GM18505 (cell line): ENCODE measurements around the gene GPRIN3.

Experiments used
- ATAC-seq: cut with Tn5 transposase; IDR thresholded peaks from one replicate; pipeline ENCODE4 v1.9.1; 2021; ENCODE audit not compliant: unreplicated experiment
- POLR2A ChIP-seq: IDR thresholded peaks from 4 replicates; pipeline ENCODE4 v1.6.1; 2011; ENCODE audit warnings: borderline replicate concordance; ENCODE audit not compliant: insufficient read depth, insufficient read length; ENCODE audit errors: extremely low read depth

The GPRIN3 gene

GRCh38 chr4:89294573-89295269, 12.9 kb downstream of the GPRIN3 start:
- no peak for TF ChIP-seq POLR2A
- peak; percentile 73 for ATAC-seq

DNA sequence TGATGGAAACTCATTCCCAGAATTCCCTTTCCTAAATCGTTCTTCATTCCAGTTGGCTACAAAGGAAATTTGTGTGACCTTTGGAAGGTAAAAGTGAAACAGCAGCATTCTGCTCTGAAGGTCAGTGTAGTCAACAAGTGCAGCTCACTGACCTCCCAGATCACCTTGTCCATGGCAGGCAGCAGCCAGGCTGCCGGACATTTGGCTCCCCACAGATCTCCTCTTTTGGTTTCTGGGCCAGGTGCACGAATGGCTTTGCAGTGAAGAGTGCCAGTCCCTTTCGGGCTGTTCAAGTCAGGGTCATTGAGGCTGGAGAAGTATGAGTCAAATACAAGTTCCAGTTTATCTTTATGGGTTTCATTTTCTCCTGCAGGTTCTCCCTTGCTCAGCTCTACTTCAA, 14.3 kb downstream of the GPRIN3 start:
- TF ChIP-seq POLR2A, result no peak
- no peak for ATAC-seq

DNA sequence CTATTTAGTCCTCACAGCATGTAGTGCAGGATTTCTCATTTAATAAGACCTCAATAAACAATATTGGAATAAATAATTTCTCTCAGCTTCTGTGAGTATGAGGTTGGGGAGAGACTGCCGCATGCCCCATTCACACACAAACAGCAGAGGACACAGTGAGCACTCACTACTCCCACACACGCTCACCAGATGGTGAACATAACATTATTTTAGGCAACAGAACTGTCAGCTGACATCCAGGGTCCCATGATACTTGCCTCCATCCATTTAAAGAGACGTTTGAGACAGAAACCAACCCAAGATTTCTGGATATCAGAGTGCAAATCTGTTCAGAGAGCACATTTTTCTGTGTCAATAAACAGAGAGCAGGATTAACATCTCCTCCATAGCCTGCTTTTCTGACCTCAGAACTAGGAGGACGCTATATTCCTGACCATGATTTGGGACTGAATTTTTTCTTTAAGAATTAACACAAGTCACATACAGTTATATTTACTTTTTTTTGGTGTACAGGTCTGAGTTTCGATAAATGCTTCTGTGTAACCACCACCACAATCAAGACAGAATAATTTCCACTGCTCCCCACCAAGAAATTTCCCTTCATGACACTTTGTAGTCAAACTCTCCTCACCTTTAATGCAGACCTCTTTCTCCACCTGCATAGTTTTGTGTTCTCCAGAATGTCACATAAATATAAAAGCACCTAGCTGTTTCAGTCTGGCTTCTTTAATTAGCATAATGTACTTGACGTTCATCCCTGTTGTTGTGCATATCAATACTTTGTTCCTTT, 16.7 kb downstream of the GPRIN3 start:
- no peak for ATAC-seq
- no peak for TF ChIP-seq POLR2A

GRCh38 chr4:89289312-89289711, 18.3 kb downstream of the GPRIN3 start:
- ATAC-seq, result no peak
- no peak for TF ChIP-seq POLR2A

GRCh38 chr4:89288430-89288829, 19.2 kb downstream of the GPRIN3 start:
- ATAC-seq, result no peak

DNA sequence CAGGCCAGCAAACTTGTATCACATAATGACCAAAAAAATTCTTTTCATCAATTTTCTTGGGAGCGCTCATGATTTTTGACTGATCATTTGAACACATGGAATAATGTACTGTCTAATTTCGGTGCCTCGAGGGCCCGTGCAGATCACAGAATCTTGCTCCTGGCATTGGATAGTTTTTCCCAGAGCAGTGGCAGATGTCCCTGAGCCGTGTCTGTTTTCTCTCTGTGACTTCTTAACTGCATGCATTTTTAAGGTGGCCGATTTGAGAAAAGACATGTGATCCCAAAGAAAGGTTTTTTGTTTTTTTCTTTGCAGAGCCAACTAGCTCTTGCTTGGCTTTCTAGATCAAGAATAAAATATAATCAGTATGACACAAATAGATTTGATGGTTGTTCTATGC, 19.7 kb downstream of the GPRIN3 start:
- ATAC-seq, result no peak

More at GRCh38 chr4:89288430-89288829, 19.2 kb downstream of the GPRIN3 start:
- no peak for TF ChIP-seq POLR2A

GRCh38 chr4:89285745-89286144, 21.9 kb downstream of the GPRIN3 start:
- TF ChIP-seq POLR2A, result no peak
- no peak for ATAC-seq

More for the DNA sequence above, 19.7 kb downstream of the GPRIN3 start:
- no peak for TF ChIP-seq POLR2A

DNA sequence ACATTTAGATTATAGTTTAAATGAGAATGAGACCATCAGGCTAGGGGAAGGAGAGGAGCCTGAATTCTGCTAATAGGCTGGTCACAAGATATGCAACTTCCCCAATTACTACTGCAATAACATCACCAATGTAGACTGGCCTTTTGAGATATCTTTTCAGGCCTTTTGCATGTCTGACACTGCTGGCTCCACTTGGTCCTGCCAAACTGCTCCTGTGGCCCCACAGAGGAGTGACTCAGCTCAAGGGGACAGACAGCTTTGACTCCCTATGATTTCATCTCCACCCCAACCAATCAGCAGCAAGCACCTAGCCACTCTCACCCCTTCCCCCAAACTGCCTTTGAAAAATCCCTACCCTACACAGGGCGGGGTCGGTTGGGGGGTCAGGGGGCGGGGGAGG, 22.8 kb downstream of the GPRIN3 start:
- no peak for TF ChIP-seq POLR2A
- no peak for ATAC-seq

DNA sequence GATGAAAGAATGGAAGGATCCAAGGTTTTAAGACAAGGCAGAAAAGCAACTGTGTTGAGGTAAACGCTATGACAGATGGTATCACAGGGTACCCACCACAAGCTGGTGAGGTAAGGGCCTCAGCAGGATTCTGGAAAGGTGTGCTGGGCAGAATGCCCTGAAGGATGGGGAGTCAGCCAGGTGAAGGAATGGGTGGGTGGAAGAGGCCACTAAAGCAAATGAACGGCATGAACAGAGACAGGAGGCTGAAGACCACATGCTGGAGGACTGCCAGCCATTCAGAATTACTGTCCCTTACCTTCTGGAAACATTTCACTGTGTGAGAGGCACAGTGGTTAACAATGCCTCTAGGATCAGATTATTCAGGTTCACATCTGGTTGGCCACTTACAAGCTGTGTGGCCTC, 23.6 kb downstream of the GPRIN3 start:
- ATAC-seq, result no peak
- TF ChIP-seq POLR2A, result no peak

- no peak for ATAC-seq
- no peak for TF ChIP-seq POLR2A
These were observed 24.2 kb downstream of the GPRIN3 start for GRCh38 chr4:89283226-89284009.

DNA sequence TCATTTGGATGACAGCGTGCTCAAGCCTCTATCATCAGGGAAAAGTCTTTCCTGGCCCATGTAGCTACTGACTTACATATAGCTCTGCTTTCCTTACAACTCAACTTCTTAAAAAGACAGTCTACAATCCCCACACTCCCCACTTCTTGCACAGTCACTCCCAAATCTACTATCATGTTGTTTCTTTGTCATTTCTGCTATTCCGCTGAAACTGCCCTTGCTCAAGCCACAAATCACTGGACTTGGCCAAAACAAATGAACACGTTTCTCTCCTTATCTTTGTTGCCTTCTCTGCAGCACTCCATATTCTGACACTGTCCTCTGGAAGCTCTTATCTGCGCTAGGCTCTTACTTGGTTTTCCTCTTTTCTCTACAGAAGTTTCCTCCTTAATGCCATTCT, 28.2 kb downstream of the GPRIN3 start:
- no peak for TF ChIP-seq POLR2A
- no peak for ATAC-seq

DNA sequence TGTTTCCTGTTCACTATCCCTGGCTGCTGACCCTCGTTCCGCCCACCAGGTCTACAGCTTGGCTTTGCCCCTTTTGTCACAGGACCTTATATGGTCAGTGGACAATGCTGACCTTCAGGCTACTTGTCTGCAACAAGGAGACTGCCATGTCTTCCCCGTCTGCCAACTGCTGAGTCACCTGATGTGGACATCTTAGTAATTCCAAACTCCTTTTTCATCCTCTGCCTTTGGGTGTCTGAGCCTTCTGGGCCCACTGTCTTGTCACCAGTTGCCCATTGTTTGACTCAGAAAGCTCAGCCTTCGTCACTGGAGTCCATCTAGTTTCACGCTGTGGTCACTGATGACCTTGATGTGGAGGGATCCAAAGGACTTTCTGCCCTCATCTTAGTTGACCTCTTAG, 30.2 kb downstream of the GPRIN3 start:
- no peak for TF ChIP-seq POLR2A
- no peak for ATAC-seq

DNA sequence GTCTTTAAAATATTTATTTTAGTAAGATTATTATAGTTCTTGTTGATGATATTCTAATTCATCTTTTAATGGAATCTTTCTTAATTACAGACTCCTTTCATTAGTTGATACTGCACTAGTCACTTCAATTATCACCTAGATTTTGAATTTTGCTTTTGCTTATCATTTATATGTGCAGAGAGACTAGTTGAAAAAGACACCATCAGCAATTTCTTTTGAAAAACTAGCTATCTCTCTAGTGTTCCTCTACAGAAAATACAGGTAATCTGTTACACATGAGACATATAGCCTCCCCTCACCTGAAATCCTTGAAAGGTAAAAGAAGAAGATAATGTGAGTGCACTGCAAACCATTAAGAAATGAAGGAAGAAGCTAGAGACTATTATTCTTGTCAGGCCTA, 31.3 kb downstream of the GPRIN3 start:
- ATAC-seq, result no peak
- TF ChIP-seq POLR2A, result no peak

DNA sequence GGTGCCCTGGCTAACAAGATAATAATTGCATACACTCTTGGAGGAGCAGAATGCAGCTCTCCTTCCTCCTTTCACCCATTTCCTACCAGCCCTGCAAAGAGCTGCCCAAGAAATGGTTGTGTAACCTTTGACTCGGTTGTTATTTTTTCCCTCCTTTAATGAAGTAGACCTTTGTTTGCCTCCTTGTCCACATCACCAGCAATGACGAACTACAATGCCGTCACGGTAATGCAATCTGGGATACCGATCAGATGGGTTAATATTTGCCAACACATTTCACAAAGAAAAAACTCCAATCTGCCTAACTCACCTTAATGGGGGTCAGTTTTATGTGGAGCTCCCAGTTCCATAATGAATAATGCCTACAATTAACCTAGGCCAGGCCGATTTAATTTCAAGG, 32.0 kb downstream of the GPRIN3 start:
- no peak for TF ChIP-seq POLR2A
- ATAC-seq, result no peak

- TF ChIP-seq POLR2A, result no peak
These were observed 33.9 kb downstream of the GPRIN3 start for GRCh38 chr4:89273741-89274141.

More at GRCh38 chr4:89273741-89274141, 33.9 kb downstream of the GPRIN3 start:
- ATAC-seq, result no peak
